ENCODE measurements around the gene MCM3. TPM values are rescaled to one million over a fixed set of nuclear protein-coding genes. Genes with fewer than 3 reads are reported as not detected.
A peak's percentile ranks its signal among the peaks of the same experiment; 100 is the strongest.

The MCM3 gene
- total RNA-seq, 1 donor from 2014 or later = 23.4 TPM

DNA sequence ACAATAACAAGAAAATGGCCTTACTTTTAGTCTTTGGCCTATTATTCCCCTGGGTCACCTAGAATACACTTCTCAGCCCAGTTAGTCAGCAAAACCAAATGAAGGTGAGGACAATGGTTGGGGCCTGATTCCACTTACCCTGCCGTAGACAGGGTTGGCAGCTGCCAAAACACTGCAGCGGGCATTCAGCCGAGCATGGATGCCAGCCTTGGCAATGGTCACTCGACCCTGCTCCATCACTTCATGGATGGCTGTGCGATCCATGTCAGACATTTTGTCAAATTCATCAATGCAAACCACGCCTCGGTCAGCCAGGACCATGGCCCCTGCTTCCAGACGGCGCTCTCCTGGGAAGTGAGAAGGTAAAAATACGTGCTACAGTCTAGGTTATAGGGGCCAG, 8.4 kb downstream of the MCM3 start:
- FAIRE-seq = no peak
- TF ChIP-seq, protein P1, sequence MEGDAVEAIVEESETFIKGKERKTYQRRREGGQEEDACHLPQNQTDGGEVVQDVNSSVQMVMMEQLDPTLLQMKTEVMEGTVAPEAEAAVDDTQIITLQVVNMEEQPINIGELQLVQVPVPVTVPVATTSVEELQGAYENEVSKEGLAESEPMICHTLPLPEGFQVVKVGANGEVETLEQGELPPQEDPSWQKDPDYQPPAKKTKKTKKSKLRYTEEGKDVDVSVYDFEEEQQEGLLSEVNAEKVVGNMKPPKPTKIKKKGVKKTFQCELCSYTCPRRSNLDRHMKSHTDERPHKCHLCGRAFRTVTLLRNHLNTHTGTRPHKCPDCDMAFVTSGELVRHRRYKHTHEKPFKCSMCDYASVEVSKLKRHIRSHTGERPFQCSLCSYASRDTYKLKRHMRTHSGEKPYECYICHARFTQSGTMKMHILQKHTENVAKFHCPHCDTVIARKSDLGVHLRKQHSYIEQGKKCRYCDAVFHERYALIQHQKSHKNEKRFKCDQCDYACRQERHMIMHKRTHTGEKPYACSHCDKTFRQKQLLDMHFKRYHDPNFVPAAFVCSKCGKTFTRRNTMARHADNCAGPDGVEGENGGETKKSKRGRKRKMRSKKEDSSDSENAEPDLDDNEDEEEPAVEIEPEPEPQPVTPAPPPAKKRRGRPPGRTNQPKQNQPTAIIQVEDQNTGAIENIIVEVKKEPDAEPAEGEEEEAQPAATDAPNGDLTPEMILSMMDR (IDR thresholded peaks at IDR 0.05; ENCODE audit: insufficient read depth, low read length, severe bottlenecking) = no peak
- Histone ChIP-seq H3K27me3 (ENCODE audit: control insufficient read depth, insufficient read depth, low read length) (no peaks in the 10 kb centered on the region), H3K36me3 (ENCODE audit: control insufficient read depth, insufficient read depth, low read length) (peaks cover 17% of the 10 kb centered on the region), H3K4me3 (ENCODE audit: low read depth, low read length) (no peak overlapping the region)
- DNase-seq (ENCODE audit: low read depth) = no peak

DNA sequence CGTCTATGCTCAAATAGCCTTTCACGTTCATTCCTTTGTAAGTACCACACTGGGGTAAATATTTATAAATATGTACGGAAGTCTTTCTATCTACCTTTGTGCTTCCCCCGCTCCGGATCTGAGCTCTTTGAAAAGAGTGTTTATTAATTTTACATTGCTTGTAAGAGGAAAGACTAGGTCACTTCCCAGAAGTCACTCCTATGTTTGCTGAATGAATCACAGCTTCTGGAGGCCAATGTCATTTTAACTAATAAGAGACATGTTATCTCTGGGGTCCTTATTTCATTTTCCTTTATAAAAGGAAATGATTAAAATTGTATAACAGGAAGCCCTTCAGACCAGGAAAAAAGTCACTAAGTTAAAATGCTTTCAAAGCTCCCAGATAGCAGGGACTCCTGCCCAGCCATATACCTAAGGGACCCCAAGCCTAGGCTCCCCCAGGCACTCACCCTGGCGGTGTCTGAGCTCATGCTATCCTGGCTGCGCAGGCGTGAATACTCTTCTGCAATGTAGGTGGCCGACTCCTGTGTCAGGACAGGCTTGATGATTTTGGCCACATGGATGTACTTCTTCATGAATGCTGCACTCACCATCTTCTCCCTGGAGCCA, 12.6 kb downstream of the MCM3 start:
- DNase-seq (ENCODE audit: low read depth) = peak; percentile 34
- FAIRE-seq = no peak
- TF ChIP-seq, protein P1 (IDR thresholded peaks at IDR 0.05; ENCODE audit: insufficient read depth, low read length, severe bottlenecking) = no peak
- Histone ChIP-seq H3K27me3 (ENCODE audit: control insufficient read depth, insufficient read depth, low read length) (no peaks in the 10 kb centered on the region), H3K36me3 (ENCODE audit: control insufficient read depth, insufficient read depth, low read length) (peaks cover 10% of the 10 kb centered on the region), H3K4me3 (ENCODE audit: low read depth, low read length) (no peak overlapping the region)

DNA sequence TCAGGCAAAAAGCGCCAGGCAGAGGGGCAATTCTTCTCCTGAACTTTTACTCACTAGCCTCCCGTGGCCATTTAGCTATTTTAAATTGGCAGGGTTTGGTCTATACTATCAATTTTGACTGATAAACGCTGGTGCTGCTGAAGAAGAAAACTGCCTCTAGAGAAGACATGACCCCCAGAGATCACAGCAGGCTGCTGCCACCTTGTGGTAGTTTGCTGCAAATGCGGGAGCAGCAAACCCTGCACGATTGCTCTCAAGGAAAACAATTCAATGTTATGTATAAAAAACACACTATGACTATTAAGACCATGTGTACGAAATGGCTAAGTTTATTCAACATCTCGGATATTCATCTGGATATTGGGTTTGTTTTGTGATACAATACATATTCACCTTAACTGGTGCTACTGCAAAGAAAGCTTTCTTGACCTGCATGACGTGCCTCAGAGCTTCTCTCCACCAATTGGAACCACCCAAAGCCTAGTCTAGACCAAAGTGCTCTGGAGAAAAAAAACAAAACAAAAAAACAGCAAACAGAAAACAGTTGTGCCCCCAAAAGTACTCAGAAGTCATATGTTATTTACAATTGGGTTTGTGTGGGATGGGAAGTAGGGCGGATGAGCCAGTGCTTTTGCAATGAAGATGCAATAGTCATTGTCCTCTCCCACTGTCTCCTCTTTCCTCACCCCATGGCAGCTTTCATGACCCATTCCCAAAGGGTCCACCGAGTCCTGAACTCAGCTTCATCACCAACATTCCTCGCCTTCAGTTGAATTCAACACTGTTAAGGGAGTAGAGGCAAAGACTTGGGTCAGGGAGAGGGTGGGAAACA, 20.6 kb downstream of the MCM3 start:
- Histone ChIP-seq H3K4me3 (ENCODE audit: low read depth, low read length) (no peak overlapping the region), H3K36me3 (ENCODE audit: control insufficient read depth, insufficient read depth, low read length) (peaks cover 7% of the 10 kb centered on the region), H3K27me3 (ENCODE audit: control insufficient read depth, insufficient read depth, low read length) (no peaks in the 10 kb centered on the region)
- DNase-seq (ENCODE audit: low read depth) (peak; percentile 58), FAIRE-seq (no peak)
- TF ChIP-seq, protein P1 (IDR thresholded peaks at IDR 0.05; ENCODE audit: insufficient read depth, low read length, severe bottlenecking) = peak; percentile 87

DNA sequence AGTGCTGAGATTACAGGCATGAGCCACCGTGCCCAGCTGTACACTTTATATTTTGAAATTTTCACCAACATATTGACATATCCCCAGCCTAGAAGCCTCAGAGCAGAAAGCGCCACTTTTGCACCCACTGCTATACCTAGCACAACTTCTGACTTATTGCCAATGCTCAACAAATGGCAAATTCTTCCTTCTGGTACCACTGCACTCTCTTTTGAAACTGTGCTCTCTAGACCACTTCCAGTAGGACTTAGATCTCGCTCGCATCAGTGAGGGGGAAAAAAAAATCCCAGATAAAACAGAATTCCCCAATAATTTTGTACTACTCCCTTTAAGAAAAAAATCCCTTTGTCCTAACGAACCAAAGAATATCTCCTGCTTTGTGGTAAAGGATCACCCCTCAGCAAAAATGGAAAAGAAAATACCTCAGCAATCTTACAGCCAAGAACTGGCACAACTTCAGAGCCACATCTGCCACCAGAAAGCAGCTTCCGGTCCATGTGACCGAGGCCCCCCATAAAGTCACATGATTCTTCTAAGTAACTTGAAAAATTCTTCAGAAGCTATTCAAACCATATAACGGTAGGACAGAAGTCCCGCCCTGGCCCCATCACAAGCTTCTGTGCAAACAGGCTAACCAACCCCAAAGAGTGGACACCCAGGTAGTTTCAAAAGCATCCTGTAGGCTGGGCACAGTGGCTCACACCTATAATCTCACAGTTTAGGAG, 21.8 kb downstream of the MCM3 start:
- TF ChIP-seq, protein P1 (IDR thresholded peaks at IDR 0.05; ENCODE audit: insufficient read depth, low read length, severe bottlenecking) = no peak
- no peaks in the 10 kb centered on the region for H3K27me3 ChIP-seq (ENCODE audit: control insufficient read depth, insufficient read depth, low read length)
- no peak for DNase-seq (ENCODE audit: low read depth)
- FAIRE-seq = no peak
- peaks cover 5% of the 10 kb centered on the region for H3K36me3 ChIP-seq (ENCODE audit: control insufficient read depth, insufficient read depth, low read length)
- no peak overlapping the region for H3K4me3 ChIP-seq (ENCODE audit: low read depth, low read length)

DNA sequence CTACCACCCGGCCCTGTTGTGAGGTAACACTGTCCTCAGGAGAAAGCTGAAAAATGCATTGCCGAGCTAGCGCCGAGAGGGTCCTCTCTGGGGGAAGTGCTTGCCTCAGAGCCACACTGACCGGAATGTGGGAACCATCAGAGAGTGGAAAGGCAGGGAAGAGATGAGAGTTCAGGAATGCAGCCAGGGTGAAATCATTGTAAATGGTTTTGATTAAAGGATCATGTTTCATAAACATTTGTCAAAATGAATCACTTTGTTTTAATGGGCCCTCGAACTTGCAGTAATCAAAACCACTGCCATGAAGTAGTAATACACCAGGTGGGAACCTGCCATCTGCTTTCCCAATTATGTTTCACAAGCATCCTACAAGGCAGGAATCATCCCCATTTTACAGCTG, 23.3 kb downstream of the MCM3 start:
- DNase-seq (ENCODE audit: low read depth) = peak; percentile 33

More for the DNA sequence above, 23.3 kb downstream of the MCM3 start:
- Histone ChIP-seq H3K36me3 (ENCODE audit: control insufficient read depth, insufficient read depth, low read length) (peaks cover 4% of the 10 kb centered on the region), H3K4me3 (ENCODE audit: low read depth, low read length) (no peak overlapping the region), H3K27me3 (ENCODE audit: control insufficient read depth, insufficient read depth, low read length) (no peaks in the 10 kb centered on the region)
- TF ChIP-seq, protein P1 (IDR thresholded peaks at IDR 0.05; ENCODE audit: insufficient read depth, low read length, severe bottlenecking) = no peak
- FAIRE-seq = no peak
